Ishikawa (cell line): Measurements from ENCODE around the gene KDM4D.

ENCODE experiments used
- CEBPB ChIP-seq: IDR thresholded peaks from 2 replicates; pipeline ENCODE4 v1.6.1; 2012
- CREB1 ChIP-seq: IDR thresholded peaks from 2 replicates; pipeline ENCODE4 v1.6.1; 2012; ENCODE audit warnings: low read depth
- EP300 ChIP-seq: IDR thresholded peaks from 2 replicates; pipeline ENCODE4 v1.6.1; 2012; ENCODE audit warnings: borderline replicate concordance
- RAD21 ChIP-seq: IDR thresholded peaks from 2 replicates; pipeline ENCODE4 v1.6.1; 2012; ENCODE audit warnings: low read depth
- TEAD4 ChIP-seq: IDR thresholded peaks from 2 replicates; pipeline ENCODE4 v1.6.1; 2012
- USF1 ChIP-seq: IDR thresholded peaks from 2 replicates; pipeline ENCODE4 v1.6.1; 2012
- YY1 ChIP-seq: IDR thresholded peaks from 2 replicates; pipeline ENCODE4 v1.6.1; 2012; ENCODE audit warnings: low read depth
- ZBTB7A ChIP-seq: IDR thresholded peaks from 2 replicates; pipeline ENCODE4 v1.6.1; 2012; ENCODE audit warnings: low read depth
- TF ChIP-seq, protein P1 (sequence below): IDR thresholded peaks from 2 replicates; pipeline ENCODE4 v1.6.1; 2012

DNA sequence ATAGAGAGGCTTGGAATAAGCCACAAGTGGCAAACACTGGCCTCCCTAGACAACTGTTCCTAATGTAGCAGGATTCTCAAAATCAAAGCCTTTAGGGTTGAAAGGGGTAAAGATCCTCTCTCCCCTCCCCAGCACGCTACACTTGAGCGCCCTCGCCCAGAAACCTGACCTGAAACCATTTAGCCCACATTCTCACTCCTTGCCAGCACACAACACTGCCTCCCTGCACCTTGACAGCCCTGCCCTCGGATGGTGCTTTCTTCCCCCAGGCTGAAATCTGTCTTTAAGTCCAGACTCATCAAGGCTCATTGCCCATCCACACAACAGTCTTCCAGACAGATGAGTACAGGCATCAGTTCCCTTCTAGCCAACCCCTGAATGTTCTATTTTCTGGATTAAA is 26.7 kb upstream of the KDM4D start:
- TF ChIP-seq, protein P1, sequence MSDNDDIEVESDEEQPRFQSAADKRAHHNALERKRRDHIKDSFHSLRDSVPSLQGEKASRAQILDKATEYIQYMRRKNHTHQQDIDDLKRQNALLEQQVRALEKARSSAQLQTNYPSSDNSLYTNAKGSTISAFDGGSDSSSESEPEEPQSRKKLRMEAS = no peak
- TF ChIP-seq ZBTB7A (no peak), RAD21 (no peak), CREB1 (no peak), TEAD4 (no peak), CEBPB (no peak), USF1 (no peak), EP300 (no peak), YY1 (no peak)
